H9 (cell line): ENCODE data around the gene ZNF385B. TPM values are rescaled to one million over a fixed set of nuclear protein-coding genes. Genes with fewer than 3 reads are reported as not detected.

ENCODE experiments used
- DNase-seq: peaks from one replicate; pipeline ENCODE4 v3.0.0-alpha.2; 2017
- H2AFZ ChIP-seq: one replicate; pipeline ENCODE4 v1.6.1; 2013; ENCODE audit warnings: mild to moderate bottlenecking, low read length, control low read depth, moderate library complexity
- H2AK5ac ChIP-seq: 2 replicates; pipeline ENCODE4 v1.6.1; 2013; ENCODE audit warnings: low read length, control low read depth, mixed read lengths; ENCODE audit not compliant: insufficient read length
- H2BK120ac ChIP-seq: one replicate; pipeline ENCODE4 v1.6.1; 2013; ENCODE audit warnings: low read depth, mild to moderate bottlenecking, low read length, control low read depth, inconsistent platforms; ENCODE audit not compliant: poor library complexity, severe bottlenecking
- H2BK12ac ChIP-seq: 2 replicates; pipeline ENCODE4 v1.6.1; 2013; ENCODE audit warnings: low read length, control low read depth, mixed read lengths, low read depth; ENCODE audit not compliant: insufficient read length
- H2BK15ac ChIP-seq: 2 replicates; pipeline ENCODE4 v1.6.1; 2013; ENCODE audit warnings: low read depth, low read length, control low read depth
- H2BK20ac ChIP-seq: one replicate; pipeline ENCODE4 v1.6.1; 2013; ENCODE audit warnings: low read depth, mild to moderate bottlenecking, low read length, control low read depth, inconsistent platforms; ENCODE audit not compliant: poor library complexity, severe bottlenecking
- H2BK5ac ChIP-seq: 2 replicates; pipeline ENCODE4 v1.6.1; 2013; ENCODE audit warnings: low read length, control low read depth, mixed read lengths; ENCODE audit not compliant: insufficient read length
- H3K14ac ChIP-seq: 2 replicates; pipeline ENCODE4 v1.6.1; 2013; ENCODE audit warnings: low read length, control low read depth; ENCODE audit not compliant: insufficient read depth
- H3K18ac ChIP-seq: 2 replicates; pipeline ENCODE4 v1.6.1; 2013; ENCODE audit warnings: low read depth, mild to moderate bottlenecking, mixed read lengths, low read length, control low read depth; ENCODE audit not compliant: insufficient read length
- H3K23ac ChIP-seq: 2 replicates; pipeline ENCODE4 v1.6.1; 2013; ENCODE audit warnings: low read length, control low read depth, mixed read lengths, low read depth; ENCODE audit not compliant: insufficient read length
- H3K23me2 ChIP-seq: 2 replicates; pipeline ENCODE4 v1.6.1; 2013; ENCODE audit warnings: low read depth, mild to moderate bottlenecking, mixed read lengths, low read length, control low read depth; ENCODE audit not compliant: insufficient read length, poor library complexity, severe bottlenecking
- H3K27ac ChIP-seq: 2 replicates; pipeline ENCODE4 v1.5.1; 2013; ENCODE audit warnings: low read length, control low read depth, mixed read lengths, low read depth; ENCODE audit not compliant: insufficient read length
- H3K27me3 ChIP-seq: 2 replicates; pipeline ENCODE4 v1.6.1; 2013; ENCODE audit warnings: low read length, control low read depth, inconsistent platforms; ENCODE audit not compliant: insufficient read depth
- H3K4ac ChIP-seq: 2 replicates; pipeline ENCODE4 v1.6.1; 2013; ENCODE audit warnings: low read depth, mild to moderate bottlenecking, control low read depth, inconsistent platforms, low read length, moderate library complexity
- H3K4me1 ChIP-seq: 2 replicates; pipeline ENCODE4 v1.6.1; 2013; ENCODE audit warnings: low read length, control low read depth, inconsistent platforms; ENCODE audit not compliant: insufficient read depth
- H3K4me2 ChIP-seq: 2 replicates; pipeline ENCODE4 v1.6.1; 2013; ENCODE audit warnings: low read length, control low read depth, mixed read lengths; ENCODE audit not compliant: insufficient read length, insufficient read depth
- H3K56ac ChIP-seq: 2 replicates; pipeline ENCODE4 v1.6.1; 2013; ENCODE audit warnings: low read depth, mild to moderate bottlenecking, mixed read lengths, low read length, control low read depth; ENCODE audit not compliant: insufficient read length
- H3K79me1 ChIP-seq: 2 replicates; pipeline ENCODE4 v1.6.1; 2013; ENCODE audit warnings: low read depth, mild to moderate bottlenecking, moderate library complexity, low read length, control low read depth, inconsistent platforms; ENCODE audit not compliant: insufficient read depth, poor library complexity, severe bottlenecking
- H3K79me2 ChIP-seq: 2 replicates; pipeline ENCODE4 v1.6.1; 2013; ENCODE audit warnings: low read length, control low read depth, inconsistent platforms; ENCODE audit not compliant: insufficient read depth
- H3K9ac ChIP-seq: 2 replicates; pipeline ENCODE4 v1.6.1; 2013; ENCODE audit warnings: low read length, control low read depth, mixed read lengths; ENCODE audit not compliant: insufficient read length; ENCODE audit errors: extremely low read depth
- H3K9me3 ChIP-seq: one replicate; pipeline ENCODE4 v1.6.1; 2013; ENCODE audit warnings: low read depth, low read length, inconsistent platforms; ENCODE audit not compliant: control insufficient read depth
- H3T11ph ChIP-seq: one replicate; pipeline ENCODE4 v1.6.1; 2013; ENCODE audit warnings: mild to moderate bottlenecking, low read length, control low read depth, inconsistent platforms
- H4K20me1 ChIP-seq: one replicate; pipeline ENCODE4 v1.6.1; 2013; ENCODE audit not compliant: control insufficient read depth, insufficient read length, insufficient read depth
- H4K5ac ChIP-seq: 2 replicates; pipeline ENCODE4 v1.6.1; 2013; ENCODE audit warnings: low read depth, mild to moderate bottlenecking, mixed read lengths, low read length, control low read depth; ENCODE audit not compliant: insufficient read length
- H4K8ac ChIP-seq: replicated peaks from 2 replicates; pipeline ENCODE4 v1.6.1; 2013; ENCODE audit warnings: low read length, control low read depth, mixed read lengths, low read depth; ENCODE audit not compliant: insufficient read length
- H4K91ac ChIP-seq: 2 replicates; pipeline ENCODE4 v1.6.1; 2013; ENCODE audit warnings: low read depth, mild to moderate bottlenecking, moderate library complexity, mixed read lengths, low read length, control low read depth; ENCODE audit not compliant: insufficient read length
- H3K27ac Mint-ChIP-seq, 3 experiments: 2 replicates in 2 of 3; 3 replicates in 1 of 3; pipeline ENCODE4 v1.8.0; 2020 to 2021; ENCODE audit warnings: mixed read lengths in 3 of 3, mild to moderate bottlenecking in 1 of 3, moderate library complexity in 1 of 3
- H3K27me3 Mint-ChIP-seq: 2 replicates; pipeline ENCODE4 v1.8.0; 2021; ENCODE audit warnings: low read depth, mild to moderate bottlenecking, moderate library complexity, mixed read lengths
- H3K36me3 Mint-ChIP-seq, 3 experiments: 2 replicates in 2 of 3; 3 replicates in 1 of 3; pipeline ENCODE4 v1.8.0; 2020 to 2021; ENCODE audit warnings: low read depth in 3 of 3, mixed read lengths in 3 of 3; ENCODE audit not compliant: insufficient read depth in 1 of 3
- H3K4me1 Mint-ChIP-seq, 2 experiments: 2 replicates each; pipeline ENCODE4 v1.8.0; 2020; ENCODE audit warnings: mixed read lengths in 2 of 2
- H3K4me3 Mint-ChIP-seq, 2 experiments: 2 replicates in 1 of 2; 3 replicates in 1 of 2; pipeline ENCODE4 v1.8.0; 2020 to 2021; ENCODE audit warnings: mild to moderate bottlenecking in 2 of 2, mixed read lengths in 2 of 2, moderate library complexity in 1 of 2
- H3K9me3 Mint-ChIP-seq, 2 experiments: 2 replicates in 1 of 2; 3 replicates in 1 of 2; pipeline ENCODE4 v1.8.0; 2020; ENCODE audit warnings: mild to moderate bottlenecking in 2 of 2, mixed read lengths in 2 of 2, moderate library complexity in 1 of 2
- WGBS: extraction: QIAGEN DNeasy Blood & Tissue Kit; methylation state at CpG from one replicate; pipeline ENCODE4 v1.1.7; 2013; ENCODE audit warnings: missing lambda C conversion rate, low lambda C conversion rate, mixed read lengths; ENCODE audit not compliant: insufficient read length; ENCODE audit errors: extremely low coverage; 5-methylcytosine and 5-hydroxymethylcytosine counted together
- total RNA-seq: library from RNA; stranded (reverse); gene quantifications from 2 replicates; pipeline ENCODE4 v1.2.1, GENCODE V29; 2021
- TF ChIP-seq, protein P1 (sequence below): fragments of 200-600 bp; sonication (generic); conservative IDR thresholded peaks from 3 replicates; pipeline ENCODE4 v1.8.0; 2021; ENCODE audit warnings: antibody characterized with exemption, mild to moderate bottlenecking

The ZNF385B gene
- total RNA-seq, 1 experiment from 2014 or later = 2.1 TPM

DNA sequence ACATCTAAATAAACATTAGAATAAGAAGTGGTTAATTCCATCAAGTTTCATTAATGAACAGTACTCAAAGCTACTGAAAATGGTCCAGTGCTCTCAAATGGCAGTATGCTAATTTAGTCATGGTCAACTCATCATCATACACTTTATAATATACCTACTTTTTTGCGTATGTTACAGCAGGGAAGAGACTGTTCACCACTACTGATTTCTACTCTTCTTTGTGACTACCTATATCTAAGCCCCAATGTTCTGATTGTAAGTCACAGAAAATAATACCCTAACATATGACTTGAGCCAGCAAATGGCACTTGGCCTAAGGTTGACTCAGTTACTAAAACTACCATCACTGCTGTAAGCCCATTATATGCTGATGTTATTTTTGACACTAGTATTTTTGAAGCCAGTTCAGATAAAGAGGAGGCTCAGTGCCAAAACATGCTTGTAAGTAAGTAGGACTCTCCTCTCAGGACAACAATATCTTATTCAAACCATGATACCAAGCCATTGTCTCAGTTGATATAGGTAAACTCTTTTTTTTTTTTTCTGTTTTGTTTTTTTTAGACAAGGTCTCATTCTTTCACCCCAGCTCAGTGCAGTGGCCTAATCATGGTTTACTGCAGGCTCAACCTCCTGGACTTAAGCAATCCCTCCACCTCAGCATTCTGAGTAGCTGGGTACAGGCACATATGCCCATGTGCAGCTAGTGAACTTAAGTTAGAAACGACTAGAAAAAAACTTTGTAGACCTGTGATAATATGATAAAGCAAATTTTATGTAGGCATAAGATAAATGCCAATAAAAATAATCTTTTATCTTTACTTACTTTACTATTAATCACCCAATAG lies 266.9 kb downstream of the ZNF385B start:
- no peak overlapping the region for H2AK5ac ChIP-seq
- TF ChIP-seq, protein P1, sequence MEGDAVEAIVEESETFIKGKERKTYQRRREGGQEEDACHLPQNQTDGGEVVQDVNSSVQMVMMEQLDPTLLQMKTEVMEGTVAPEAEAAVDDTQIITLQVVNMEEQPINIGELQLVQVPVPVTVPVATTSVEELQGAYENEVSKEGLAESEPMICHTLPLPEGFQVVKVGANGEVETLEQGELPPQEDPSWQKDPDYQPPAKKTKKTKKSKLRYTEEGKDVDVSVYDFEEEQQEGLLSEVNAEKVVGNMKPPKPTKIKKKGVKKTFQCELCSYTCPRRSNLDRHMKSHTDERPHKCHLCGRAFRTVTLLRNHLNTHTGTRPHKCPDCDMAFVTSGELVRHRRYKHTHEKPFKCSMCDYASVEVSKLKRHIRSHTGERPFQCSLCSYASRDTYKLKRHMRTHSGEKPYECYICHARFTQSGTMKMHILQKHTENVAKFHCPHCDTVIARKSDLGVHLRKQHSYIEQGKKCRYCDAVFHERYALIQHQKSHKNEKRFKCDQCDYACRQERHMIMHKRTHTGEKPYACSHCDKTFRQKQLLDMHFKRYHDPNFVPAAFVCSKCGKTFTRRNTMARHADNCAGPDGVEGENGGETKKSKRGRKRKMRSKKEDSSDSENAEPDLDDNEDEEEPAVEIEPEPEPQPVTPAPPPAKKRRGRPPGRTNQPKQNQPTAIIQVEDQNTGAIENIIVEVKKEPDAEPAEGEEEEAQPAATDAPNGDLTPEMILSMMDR = no peak
- H3K36me3 Mint-ChIP-seq = no peaks in the 10 kb centered on the region
- H4K5ac ChIP-seq = no peak overlapping the region
- no peaks in the 10 kb centered on the region for H4K20me1 ChIP-seq
- H3K79me1 ChIP-seq = no peaks in the 10 kb centered on the region
- H3K9me3 ChIP-seq = no peaks in the 10 kb centered on the region
- H4K91ac ChIP-seq = no peak overlapping the region
- H2BK120ac ChIP-seq = no peak overlapping the region
- H3K4me1 Mint-ChIP-seq = peaks cover 14 to 20% of the 10 kb centered on the region in 2 experiments
- H3K4me3 Mint-ChIP-seq = no peak overlapping the region
- no peak overlapping the region for H2BK15ac ChIP-seq
- no peak overlapping the region for H3K14ac ChIP-seq
- H2BK20ac ChIP-seq = no peak overlapping the region
- no peak overlapping the region for H3K9ac ChIP-seq
- no peak overlapping the region for H4K8ac ChIP-seq
- DNase-seq = no peak
- H2BK12ac ChIP-seq = no peak overlapping the region
- H3K23ac ChIP-seq = no peak overlapping the region
- no peak overlapping the region for H3K18ac ChIP-seq
- no peak overlapping the region for H3K27ac Mint-ChIP-seq
- no peaks in the 10 kb centered on the region for H3K79me2 ChIP-seq
- no peaks in the 10 kb centered on the region for H3K23me2 ChIP-seq
- no CpG with 5 or more reads among the region's 2 CpGs for WGBS
- no peak overlapping the region for H3K4me2 ChIP-seq
- no peaks in the 10 kb centered on the region for H3K27me3 Mint-ChIP-seq
- H3K4me1 ChIP-seq = no peaks in the 10 kb centered on the region; the same call in 1 of the 2 replicates
- no peak overlapping the region for H3K4ac ChIP-seq
- H2BK5ac ChIP-seq = no peak overlapping the region
- no peak overlapping the region for H3T11ph ChIP-seq
- no peak overlapping the region for H2AFZ ChIP-seq
- no peak overlapping the region for H3K56ac ChIP-seq
- H3K9me3 Mint-ChIP-seq = no peaks in the 10 kb centered on the region
- no peak overlapping the region for H3K27ac ChIP-seq
- no peaks in the 10 kb centered on the region for H3K27me3 ChIP-seq
